Activated CD8-positive, alpha-beta T cell treated with anti-CD3 and anti-CD28 coated beads for 36 hours (primary cell): ENCODE results near the gene COPB1. TPM values are rescaled to one million over a fixed set of nuclear protein-coding genes. Genes with fewer than 3 reads are reported as not detected.
A peak's percentile ranks its signal among the peaks of the same experiment; 100 is the strongest.

Source experiments
- ATAC-seq: fragments of 200-7000 bp; cut with Tn5 transposase; one replicate; pipeline ENCODE4 v1.10.0; 2021; ENCODE audit warnings: mild to moderate bottlenecking, moderate library complexity
- CTCF ChIA-PET: fragments of 350-600 bp; sonication (Branson Sonifier 250); formaldehyde crosslinking; loops from one replicate; lab custom pipeline; 2021; ENCODE audit warnings: antibody characterized with exemption; lab: Charles Lee
- POLR2A ChIA-PET: fragments of 350-600 bp; sonication (Branson Sonifier 250); formaldehyde crosslinking; loops from one replicate; lab custom pipeline; 2021; ENCODE audit warnings: antibody characterized with exemption; lab: Charles Lee
- DNase-seq: peaks from one replicate; pipeline ENCODE4 v3.0.0-alpha.2; 2020
- H3K27ac Mint-ChIP-seq: one replicate; pipeline ENCODE4 v1.8.0; 2021; ENCODE audit warnings: mild to moderate bottlenecking, mixed read lengths
- H3K27me3 Mint-ChIP-seq: one replicate; pipeline ENCODE4 v1.8.0; 2021; ENCODE audit warnings: mixed read lengths
- H3K36me3 Mint-ChIP-seq: one replicate; pipeline ENCODE4 v1.8.0; 2021; ENCODE audit warnings: low read depth, mixed read lengths
- H3K4me1 Mint-ChIP-seq: one replicate; pipeline ENCODE4 v1.8.0; 2021; ENCODE audit warnings: low read depth, mixed read lengths
- H3K4me3 Mint-ChIP-seq: one replicate; pipeline ENCODE4 v1.8.0; 2021; ENCODE audit warnings: mild to moderate bottlenecking, moderate library complexity, mixed read lengths
- H3K9me3 Mint-ChIP-seq: one replicate; pipeline ENCODE4 v1.8.0; 2021; ENCODE audit warnings: mixed read lengths
- intact Hi-C: fragments of 100-400 bp; cut with micrococcal nuclease; formaldehyde crosslinking; loops from one replicate; pipeline ENCODE4 v1.10.0; 2022
- total RNA-seq, 2 experiments: library from RNA; stranded (reverse); gene quantifications; one replicate each; pipeline ENCODE4 v1.2.3, GENCODE V29; 2021
- TF ChIP-seq, protein P1 (sequence below): fragments of 200-600 bp; IDR thresholded peaks from one replicate; pipeline ENCODE4 v1.8.0; 2022; ENCODE audit warnings: antibody characterized with exemption, mild to moderate bottlenecking

Gene COPB1
- total RNA-seq, 2 experiments from 2014 or later = 90.9 to 93.5 TPM

DNA sequence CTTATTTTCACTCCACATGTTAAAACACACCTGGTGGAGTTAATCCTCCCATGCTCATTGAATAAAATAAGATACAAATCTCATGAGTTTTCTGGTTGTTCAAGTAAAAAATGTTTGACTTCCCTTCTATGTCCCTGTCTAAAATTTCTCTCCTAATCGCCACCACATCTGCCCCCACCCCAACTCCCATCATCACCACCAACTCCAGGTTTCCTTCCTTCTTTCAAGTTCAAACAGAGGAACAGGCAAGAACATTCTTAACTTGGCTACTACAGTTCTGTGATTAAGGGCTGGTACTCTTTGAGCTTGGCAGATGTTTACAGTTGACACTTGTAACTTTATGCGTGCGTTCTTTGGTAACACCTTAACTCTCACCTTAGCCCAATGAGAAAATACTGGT lies 29.7 kb upstream of the COPB1 start:
- ChIA-PET CTCF (interaction anchor here (1.2 kb wide), 1 partner anchor 379 kb away, joined by 3 read pairs; no protein-coding TSS in a partner anchor), POLR2A (interaction anchor here (1.7 kb wide), 1 partner anchor 9 kb away, joined by 12 read pairs; the partner anchor contains the start of gene PSMA1)
- Mint-ChIP-seq H3K4me1 (no peaks in the 10 kb centered on the region), H3K36me3 (peaks cover 13% of the 10 kb centered on the region), H3K27ac (no peak overlapping the region), H3K4me3 (no peak overlapping the region), H3K27me3 (no peaks in the 10 kb centered on the region), H3K9me3 (no peaks in the 10 kb centered on the region)
- TF ChIP-seq, protein P1, sequence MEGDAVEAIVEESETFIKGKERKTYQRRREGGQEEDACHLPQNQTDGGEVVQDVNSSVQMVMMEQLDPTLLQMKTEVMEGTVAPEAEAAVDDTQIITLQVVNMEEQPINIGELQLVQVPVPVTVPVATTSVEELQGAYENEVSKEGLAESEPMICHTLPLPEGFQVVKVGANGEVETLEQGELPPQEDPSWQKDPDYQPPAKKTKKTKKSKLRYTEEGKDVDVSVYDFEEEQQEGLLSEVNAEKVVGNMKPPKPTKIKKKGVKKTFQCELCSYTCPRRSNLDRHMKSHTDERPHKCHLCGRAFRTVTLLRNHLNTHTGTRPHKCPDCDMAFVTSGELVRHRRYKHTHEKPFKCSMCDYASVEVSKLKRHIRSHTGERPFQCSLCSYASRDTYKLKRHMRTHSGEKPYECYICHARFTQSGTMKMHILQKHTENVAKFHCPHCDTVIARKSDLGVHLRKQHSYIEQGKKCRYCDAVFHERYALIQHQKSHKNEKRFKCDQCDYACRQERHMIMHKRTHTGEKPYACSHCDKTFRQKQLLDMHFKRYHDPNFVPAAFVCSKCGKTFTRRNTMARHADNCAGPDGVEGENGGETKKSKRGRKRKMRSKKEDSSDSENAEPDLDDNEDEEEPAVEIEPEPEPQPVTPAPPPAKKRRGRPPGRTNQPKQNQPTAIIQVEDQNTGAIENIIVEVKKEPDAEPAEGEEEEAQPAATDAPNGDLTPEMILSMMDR = no peak
- no peak for DNase-seq
- intact Hi-C loops = no loop called here
- no peak for ATAC-seq

DNA sequence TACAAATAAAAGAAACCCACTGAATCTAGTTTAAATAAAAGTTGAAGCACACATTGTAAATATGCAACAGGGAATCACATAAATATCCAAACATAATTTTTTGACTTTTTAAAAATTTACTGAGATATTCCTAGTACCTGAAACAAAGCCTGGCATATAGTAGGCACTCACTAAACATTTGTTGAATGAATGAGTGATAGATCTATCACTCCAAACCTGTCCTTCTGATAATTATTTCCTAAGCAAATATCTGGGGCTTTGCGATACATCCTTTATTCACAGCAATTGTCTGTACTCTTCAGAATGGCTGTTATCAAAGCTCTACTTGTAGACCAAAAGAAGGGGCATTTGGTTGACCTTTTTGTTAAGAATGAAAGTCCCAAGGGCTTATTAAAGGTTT lies 23.2 kb upstream of the COPB1 start:
- intact Hi-C loops = loop anchor here (5.0 kb wide), 2 partner anchors 370 to 384 kb away; partner anchors contain the start of gene CYP2R1
- Mint-ChIP-seq H3K4me1 (peaks cover 18% of the 10 kb centered on the region), H3K4me3 (no peak overlapping the region), H3K27me3 (no peaks in the 10 kb centered on the region), H3K36me3 (peaks cover 26% of the 10 kb centered on the region), H3K27ac (no peak overlapping the region), H3K9me3 (no peaks in the 10 kb centered on the region)
- CTCF ChIA-PET = interaction anchor here (0.8 to 1.6 kb wide), 3 partner anchors 9 to 386 kb away, joined by 3 to 9 read pairs (median 4); no protein-coding TSS in a partner anchor
- POLR2A ChIA-PET = no interaction called here
- TF ChIP-seq, protein P1 = no peak
- DNase-seq = no peak
- no peak for ATAC-seq

DNA sequence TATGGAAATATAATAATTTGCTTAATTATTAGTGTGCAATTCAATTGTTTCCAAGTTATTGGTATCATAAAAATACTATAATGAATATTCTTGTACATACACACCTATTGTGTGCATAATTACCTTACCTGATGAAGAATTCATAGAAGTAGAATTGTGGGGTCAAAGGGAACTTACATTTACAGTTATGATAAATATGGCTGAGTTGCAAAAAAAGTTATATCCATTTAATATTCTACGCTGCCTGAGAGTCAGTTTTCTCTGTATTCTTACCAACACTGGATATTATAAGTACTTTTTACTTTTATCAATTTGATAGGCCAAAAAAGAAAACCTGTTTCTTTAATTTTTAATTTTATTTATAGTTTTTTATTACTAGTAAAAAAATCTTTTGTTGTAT lies 22.6 kb upstream of the COPB1 start:
- TF ChIP-seq, protein P1 = no peak
- H3K36me3 Mint-ChIP-seq = peaks cover 31% of the 10 kb centered on the region
- ChIA-PET POLR2A (interaction anchor here (0.6 kb wide), 1 partner anchor 18 kb away, joined by 3 read pairs; no protein-coding TSS in a partner anchor), CTCF (no interaction called here)
- ATAC-seq = no peak
- intact Hi-C loops = loop anchor here (5.0 kb wide), 2 partner anchors 370 to 385 kb away; partner anchors contain the start of gene CYP2R1
- H3K9me3 Mint-ChIP-seq = no peaks in the 10 kb centered on the region
- DNase-seq = no peak
- no peak overlapping the region for H3K4me3 Mint-ChIP-seq
- no peaks in the 10 kb centered on the region for H3K27me3 Mint-ChIP-seq
- H3K4me1 Mint-ChIP-seq = peaks cover 23% of the 10 kb centered on the region
- no peak overlapping the region for H3K27ac Mint-ChIP-seq

DNA sequence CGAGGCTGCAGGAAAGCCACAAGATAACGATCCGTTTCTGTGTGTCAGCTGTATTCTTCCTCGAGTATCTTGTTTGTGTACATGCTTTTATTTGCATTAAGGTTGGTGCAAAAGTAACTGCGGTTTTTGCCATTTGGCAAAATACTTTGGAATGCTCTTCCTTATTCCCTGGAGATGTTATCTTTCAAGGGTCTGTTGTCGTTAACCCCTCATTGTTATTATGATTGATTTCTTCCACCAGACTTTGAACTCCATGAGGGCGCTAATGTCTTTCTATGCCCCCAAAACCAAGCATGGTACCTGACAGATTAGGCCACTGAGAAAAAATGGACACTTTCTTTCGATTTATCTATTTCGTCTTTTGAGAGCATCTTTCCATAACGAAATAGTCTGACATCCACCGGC lies 21.1 kb upstream of the COPB1 start:
- intact Hi-C loops = loop anchor here (2.0 to 5.0 kb wide), 3 partner anchors 22 to 387 kb away; partner anchors contain the start of genes COPB1 and CYP2R1
- ChIA-PET CTCF (interaction anchor here (0.7 to 1.5 kb wide), 7 partner anchors 23 to 387 kb away, joined by 3 to 6 read pairs (median 4); no protein-coding TSS in a partner anchor), POLR2A (interaction anchor here (0.7 to 2.4 kb wide), 20 partner anchors 9 to 386 kb away, joined by 3 to 26 read pairs (median 4); partner anchors contain the start of genes COPB1, CYP2R1 and PDE3B)
- H3K27me3 Mint-ChIP-seq = no peaks in the 10 kb centered on the region
- peak overlapping the region; percentile 93 for H3K4me3 Mint-ChIP-seq
- TF ChIP-seq, protein P1 = no peak
- H3K27ac Mint-ChIP-seq = peak overlapping the region; percentile 97
- H3K36me3 Mint-ChIP-seq = peaks cover 34% of the 10 kb centered on the region
- no peak for ATAC-seq
- peaks cover 26% of the 10 kb centered on the region for H3K4me1 Mint-ChIP-seq
- no peaks in the 10 kb centered on the region for H3K9me3 Mint-ChIP-seq
- DNase-seq = no peak
